ENCODE results near the gene SDHD. TPM values are rescaled to one million over a fixed set of nuclear protein-coding genes. Genes with fewer than 3 reads are reported as not detected.
"Not testable (repeated sequence)": the region's sequence is repeated elsewhere in the genome, so short reads cannot be mapped to it uniquely, and the experiment has no call there.

Gene SDHD
- 100 to 1,000 TPM; 185 to 312 (median 202) TPM for total RNA-seq
- long read RNA-seq, donor 1, transcript SDHD-201 (4 exons, 1,439 nt), result major isoform, 269 of 277 reads
- long read RNA-seq, donor 1, partial matches to known transcripts, result 3 of 277 reads
- long read RNA-seq, donor 1, other reads (novel, unspliced or antisense), result 2 of 277 reads
- long read RNA-seq, donor 2, transcript SDHD-201 (4 exons, 1,439 nt), result major isoform, 262 of 271 reads
- long read RNA-seq, donor 2, partial matches to known transcripts, result 1 of 271 reads
- long read RNA-seq, donor 2, other reads (novel, unspliced or antisense), result 4 of 271 reads

DNA sequence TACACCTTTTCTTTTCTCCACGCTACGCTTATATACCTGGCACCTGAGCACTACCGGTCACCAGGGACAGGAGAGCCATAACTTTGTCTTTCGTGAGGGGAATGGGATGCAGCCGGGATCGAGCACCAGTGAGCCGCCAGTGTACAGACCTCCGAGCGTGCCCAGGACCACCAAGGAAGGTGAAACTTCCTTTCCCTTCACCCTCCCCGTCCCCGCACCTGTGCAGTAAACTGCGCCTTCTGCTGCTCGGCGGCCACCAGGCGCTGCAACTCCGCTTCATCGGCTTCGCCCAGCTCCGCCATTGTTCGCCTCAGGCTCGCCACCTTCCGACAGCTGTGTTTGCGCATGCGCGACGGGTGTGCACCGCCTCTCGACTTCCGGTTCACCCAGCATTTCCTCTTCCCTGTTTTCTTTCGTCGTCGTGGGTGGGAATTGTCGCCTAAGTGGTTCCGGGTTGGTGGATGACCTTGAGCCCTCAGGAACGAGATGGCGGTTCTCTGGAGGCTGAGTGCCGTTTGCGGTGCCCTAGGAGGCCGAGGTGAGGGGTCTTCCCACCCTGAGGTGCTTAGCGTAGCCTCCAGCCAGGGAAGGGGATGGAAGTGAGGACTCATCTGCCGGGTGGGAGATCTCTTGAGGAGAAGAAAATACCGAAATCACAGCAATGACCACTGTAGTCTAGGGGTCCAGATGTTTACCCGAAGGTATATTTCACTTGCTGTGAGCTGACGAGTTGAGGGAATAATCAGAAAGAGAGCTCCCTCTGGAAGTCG, at the start of gene SDHD, which contains the start of gene TIMM8B:
TSS of gene SDHD (plus strand) at position 452 of the 770 bp plus-strand sequence. CDS start at position 487, 35 bp downstream.
TSS of gene TIMM8B (minus strand) at position 335 of the 770 bp plus-strand sequence. CDS start at position 302, 33 bp downstream.
- DNase-seq (peak; percentile 95 to 96 (median 96)), ATAC-seq (peak; percentile 99)
- intact Hi-C loops (cut with DNase I, micrococcal nuclease), result no loop called here
- peaks cover 8% of the 10 kb centered on the region for H3K36me3 ChIP-seq (ENCODE audit: low read depth)
- no peaks in the 10 kb centered on the region for H3K9me3 ChIP-seq
- peak within 1 kb of the TSS; percentile 67 for H3K4me3 ChIP-seq
- H3K4me1 ChIP-seq (ENCODE audit: low read depth), result peaks cover 17% of the 10 kb centered on the region
- TF ChIP-seq, protein P1, sequence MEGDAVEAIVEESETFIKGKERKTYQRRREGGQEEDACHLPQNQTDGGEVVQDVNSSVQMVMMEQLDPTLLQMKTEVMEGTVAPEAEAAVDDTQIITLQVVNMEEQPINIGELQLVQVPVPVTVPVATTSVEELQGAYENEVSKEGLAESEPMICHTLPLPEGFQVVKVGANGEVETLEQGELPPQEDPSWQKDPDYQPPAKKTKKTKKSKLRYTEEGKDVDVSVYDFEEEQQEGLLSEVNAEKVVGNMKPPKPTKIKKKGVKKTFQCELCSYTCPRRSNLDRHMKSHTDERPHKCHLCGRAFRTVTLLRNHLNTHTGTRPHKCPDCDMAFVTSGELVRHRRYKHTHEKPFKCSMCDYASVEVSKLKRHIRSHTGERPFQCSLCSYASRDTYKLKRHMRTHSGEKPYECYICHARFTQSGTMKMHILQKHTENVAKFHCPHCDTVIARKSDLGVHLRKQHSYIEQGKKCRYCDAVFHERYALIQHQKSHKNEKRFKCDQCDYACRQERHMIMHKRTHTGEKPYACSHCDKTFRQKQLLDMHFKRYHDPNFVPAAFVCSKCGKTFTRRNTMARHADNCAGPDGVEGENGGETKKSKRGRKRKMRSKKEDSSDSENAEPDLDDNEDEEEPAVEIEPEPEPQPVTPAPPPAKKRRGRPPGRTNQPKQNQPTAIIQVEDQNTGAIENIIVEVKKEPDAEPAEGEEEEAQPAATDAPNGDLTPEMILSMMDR (IDR thresholded peaks at IDR 0.05), result no peak

DNA sequence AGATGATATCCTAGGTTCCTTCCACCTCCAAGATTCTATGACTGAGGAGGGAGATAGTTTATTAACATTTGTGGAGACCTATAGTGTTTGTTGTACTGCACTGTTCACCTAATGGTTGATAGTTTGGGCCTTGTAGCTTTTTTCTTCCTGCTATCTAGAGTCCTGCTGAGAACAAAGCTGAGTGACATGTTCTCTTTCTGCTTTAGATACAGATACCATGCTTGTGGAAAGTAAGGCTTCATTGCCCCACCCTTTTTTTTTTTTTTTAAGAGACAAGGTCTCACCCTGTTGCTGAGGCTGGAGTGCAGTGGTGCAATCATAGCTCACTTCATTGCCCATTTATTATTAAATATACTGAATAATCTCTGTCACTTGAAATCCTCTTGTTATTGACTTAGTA, 49.1 kb upstream of the SDHD start:
- DNase-seq, result no peak
- H3K4me1 ChIP-seq (ENCODE audit: low read depth), result no peaks in the 10 kb centered on the region
- TF ChIP-seq, protein P1 (IDR thresholded peaks at IDR 0.05), result no peak
- H3K4me3 ChIP-seq, result no peak overlapping the region
- intact Hi-C loops (cut with DNase I, micrococcal nuclease), result no loop called here
- ATAC-seq, result no peak
- no peaks in the 10 kb centered on the region for H3K9me3 ChIP-seq
- H3K36me3 ChIP-seq (ENCODE audit: low read depth), result no peaks in the 10 kb centered on the region

DNA sequence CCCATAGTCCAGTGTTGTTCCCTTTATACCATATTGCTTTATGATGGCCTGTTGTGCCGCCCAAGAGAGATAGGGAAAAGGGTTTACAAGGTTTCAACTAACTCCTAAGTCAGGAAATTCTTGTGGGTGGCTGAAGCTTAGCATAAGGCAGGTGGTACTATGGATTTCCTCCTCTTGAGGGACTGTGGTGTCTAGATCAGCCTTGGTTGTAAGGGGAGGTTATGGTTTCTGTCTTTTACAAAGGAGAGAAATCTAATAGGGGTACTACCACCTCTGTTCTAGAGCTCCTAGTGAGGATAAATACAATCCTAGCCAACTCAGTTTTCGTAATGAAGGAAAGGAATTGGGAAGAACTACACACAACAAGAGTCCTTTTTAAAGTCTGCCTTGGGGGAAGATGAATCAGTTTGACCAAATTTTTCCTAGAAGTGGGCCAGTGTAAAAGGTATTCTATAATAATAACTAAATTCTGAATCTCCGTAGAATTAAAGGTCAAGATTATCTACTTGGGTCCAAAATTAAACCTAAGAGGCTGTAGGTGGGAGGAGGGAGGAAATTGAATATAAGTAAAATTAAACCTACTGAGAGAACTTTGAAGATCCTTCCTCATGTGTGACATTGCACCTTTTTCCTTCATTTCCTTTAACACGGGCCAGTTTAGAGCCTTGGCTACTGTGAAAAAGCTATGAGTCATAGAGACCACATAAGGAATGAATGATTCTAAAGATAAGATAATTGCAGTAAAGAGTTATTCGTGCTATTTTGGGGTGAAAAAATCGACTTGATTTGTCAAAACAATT, 44.3 kb upstream of the SDHD start:
- no peak overlapping the region for H3K4me3 ChIP-seq
- TF ChIP-seq, protein P1 (IDR thresholded peaks at IDR 0.05), result no peak
- no peaks in the 10 kb centered on the region for H3K4me1 ChIP-seq (ENCODE audit: low read depth)
- H3K36me3 ChIP-seq (ENCODE audit: low read depth), result no peaks in the 10 kb centered on the region
- DNase-seq (no peak), ATAC-seq (no peak)
- no peaks in the 10 kb centered on the region for H3K9me3 ChIP-seq
- intact Hi-C loops (cut with DNase I, micrococcal nuclease), result no loop called here

DNA sequence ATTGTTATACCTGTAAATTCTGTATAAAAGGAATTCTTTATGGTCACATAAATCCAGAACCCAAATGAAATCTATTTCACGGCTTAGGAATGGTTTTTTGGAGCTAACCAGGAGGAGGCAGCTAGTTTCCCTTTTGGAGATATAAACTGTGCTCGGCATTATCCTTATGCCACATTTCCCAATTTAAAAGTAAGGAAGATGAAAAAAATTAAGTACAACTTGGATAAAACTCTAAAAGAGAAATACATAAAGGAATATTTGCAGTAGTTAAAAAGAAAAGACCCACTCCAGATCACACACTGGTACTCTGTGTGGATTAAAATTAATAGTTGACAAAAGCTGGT, 43.7 kb upstream of the SDHD start:
- ATAC-seq (no peak), DNase-seq (no peak)
- H3K4me3 ChIP-seq, result no peak overlapping the region
- no peaks in the 10 kb centered on the region for H3K36me3 ChIP-seq (ENCODE audit: low read depth)
- no peaks in the 10 kb centered on the region for H3K4me1 ChIP-seq (ENCODE audit: low read depth)
- TF ChIP-seq, protein P1 (IDR thresholded peaks at IDR 0.05), result no peak
- intact Hi-C loops (cut with DNase I, micrococcal nuclease), result no loop called here
- no peaks in the 10 kb centered on the region for H3K9me3 ChIP-seq

DNA sequence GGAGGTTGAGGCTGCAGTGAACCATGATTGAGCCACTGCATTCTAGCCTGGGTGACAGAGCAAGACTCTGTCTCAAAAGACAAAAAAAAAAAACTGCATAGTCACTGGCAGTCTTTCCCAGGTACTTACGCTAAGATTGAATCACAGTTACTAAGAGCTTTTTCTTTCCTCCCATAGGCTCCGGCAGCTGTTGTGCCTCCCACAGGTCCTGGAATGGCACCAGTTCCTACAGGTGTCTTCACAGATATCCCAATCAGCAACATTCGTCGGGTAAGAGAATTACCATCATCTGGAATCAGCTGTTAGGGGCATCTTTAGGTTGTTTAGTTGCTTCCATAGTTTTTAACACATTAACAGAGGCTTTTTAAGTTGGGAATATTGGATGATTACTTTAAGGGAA, 41.7 kb upstream of the SDHD start:
- H3K36me3 ChIP-seq (ENCODE audit: low read depth), result no peaks in the 10 kb centered on the region
- no peak for DNase-seq
- TF ChIP-seq, protein P1 (IDR thresholded peaks at IDR 0.05), result no peak

DNA sequence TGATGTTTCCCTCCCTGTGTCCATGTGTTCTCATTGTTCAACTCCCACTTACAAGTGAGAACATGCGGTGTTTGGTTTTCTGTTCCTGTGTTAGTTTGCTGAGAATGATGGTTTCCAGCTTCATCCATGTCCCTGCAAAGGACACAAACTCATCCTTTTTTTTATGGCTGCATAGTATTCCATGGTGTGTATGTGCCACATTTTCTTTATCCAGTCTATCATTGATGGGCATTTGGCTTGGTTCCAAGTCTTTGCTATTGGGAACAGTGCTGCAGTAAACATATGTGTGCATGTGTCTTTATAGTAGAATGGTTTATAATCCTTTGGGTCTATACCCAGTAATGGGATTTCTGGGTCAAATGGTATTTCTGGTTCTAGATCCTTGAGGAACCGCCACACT, 40.0 kb upstream of the SDHD start:
- intact Hi-C loops (cut with DNase I, micrococcal nuclease); H3K36me3 ChIP-seq (ENCODE audit: low read depth); H3K4me3 ChIP-seq; H3K9me3 ChIP-seq; DNase-seq; ATAC-seq; H3K4me1 ChIP-seq (ENCODE audit: low read depth): not testable (repeated sequence)

More for the DNA sequence above, 41.7 kb upstream of the SDHD start:
- intact Hi-C loops (cut with DNase I, micrococcal nuclease), result no loop called here
- H3K9me3 ChIP-seq, result no peaks in the 10 kb centered on the region
- no peaks in the 10 kb centered on the region for H3K4me1 ChIP-seq (ENCODE audit: low read depth)
- no peak for ATAC-seq
- H3K4me3 ChIP-seq, result no peak overlapping the region

DNA sequence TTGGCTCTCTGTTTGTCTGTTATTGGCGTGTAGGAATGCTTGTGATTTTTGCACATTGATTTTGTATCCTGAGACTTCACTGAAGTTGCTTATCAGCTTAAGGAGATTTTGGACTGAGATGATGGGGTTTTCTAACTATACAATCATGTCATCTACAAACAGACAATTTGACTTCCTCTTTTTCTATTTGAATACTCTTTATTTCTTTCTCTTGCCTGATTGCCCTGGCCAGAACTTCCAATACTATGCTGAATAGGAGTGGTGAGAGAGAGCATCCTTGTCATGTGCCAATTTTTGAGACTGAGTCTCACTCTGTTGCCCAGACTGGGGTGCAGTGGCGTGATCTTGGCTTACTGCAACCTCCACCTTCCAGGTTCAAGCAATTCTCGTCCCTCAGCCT, 38.4 kb upstream of the SDHD start:
- ATAC-seq; DNase-seq; intact Hi-C loops (cut with DNase I, micrococcal nuclease); H3K36me3 ChIP-seq (ENCODE audit: low read depth); H3K9me3 ChIP-seq; H3K4me3 ChIP-seq; H3K4me1 ChIP-seq (ENCODE audit: low read depth): not testable (repeated sequence)

Data from mucosa of descending colon (tissue), 3 donors.